GDM1 (cell line): Measurements from ENCODE around the gene RFNG.

Experiments
- DNase-seq: peaks from one replicate; lab custom pipeline; 2025; lab: John Stamatoyannopoulos, UW

RFNG gene

DNA sequence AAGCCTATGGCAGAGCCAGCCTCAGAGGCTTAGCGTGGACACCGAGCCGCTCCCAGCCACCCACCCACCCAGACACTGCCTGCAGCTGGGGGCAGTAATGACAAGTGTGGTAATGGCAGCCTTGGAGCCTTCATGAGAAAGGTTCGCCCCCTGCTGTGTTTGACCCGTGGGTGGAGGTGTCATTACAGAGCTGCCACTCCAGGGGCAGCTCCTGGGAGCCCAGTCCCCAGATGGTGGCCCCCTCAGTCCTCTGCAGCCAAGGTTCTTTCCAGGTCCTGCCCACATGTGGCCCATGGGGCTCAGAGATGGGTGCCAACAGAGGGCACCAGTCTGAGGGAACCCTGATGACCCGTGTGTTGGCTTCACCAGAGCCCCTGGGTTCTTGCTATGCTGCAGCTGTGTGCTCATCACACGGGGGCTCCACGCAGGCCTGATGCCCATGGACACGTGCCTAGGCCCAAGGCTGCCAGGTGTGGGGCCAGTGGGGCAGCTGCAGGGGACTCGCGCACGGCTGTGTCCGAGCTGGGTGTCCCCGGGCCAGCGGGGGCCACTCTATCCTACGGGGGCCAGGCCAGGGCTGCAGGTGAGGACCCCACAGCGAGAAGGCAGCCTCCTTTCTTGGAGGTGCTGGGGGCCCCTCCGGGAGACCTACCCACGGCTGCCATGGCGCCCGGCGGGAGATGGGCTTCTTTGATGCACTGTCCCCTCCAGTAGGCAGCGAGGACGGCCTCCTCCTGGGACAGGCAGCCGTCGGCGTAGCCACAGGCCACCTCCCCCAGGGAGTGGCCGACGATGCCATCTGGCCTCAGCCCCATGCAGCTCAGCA lies 38.3 kb upstream of the RFNG start:
- no peak for DNase-seq

- no peak for DNase-seq
These were observed 37.5 kb upstream of the RFNG start for GRCh38 chr17:82088838-82089722.

DNA sequence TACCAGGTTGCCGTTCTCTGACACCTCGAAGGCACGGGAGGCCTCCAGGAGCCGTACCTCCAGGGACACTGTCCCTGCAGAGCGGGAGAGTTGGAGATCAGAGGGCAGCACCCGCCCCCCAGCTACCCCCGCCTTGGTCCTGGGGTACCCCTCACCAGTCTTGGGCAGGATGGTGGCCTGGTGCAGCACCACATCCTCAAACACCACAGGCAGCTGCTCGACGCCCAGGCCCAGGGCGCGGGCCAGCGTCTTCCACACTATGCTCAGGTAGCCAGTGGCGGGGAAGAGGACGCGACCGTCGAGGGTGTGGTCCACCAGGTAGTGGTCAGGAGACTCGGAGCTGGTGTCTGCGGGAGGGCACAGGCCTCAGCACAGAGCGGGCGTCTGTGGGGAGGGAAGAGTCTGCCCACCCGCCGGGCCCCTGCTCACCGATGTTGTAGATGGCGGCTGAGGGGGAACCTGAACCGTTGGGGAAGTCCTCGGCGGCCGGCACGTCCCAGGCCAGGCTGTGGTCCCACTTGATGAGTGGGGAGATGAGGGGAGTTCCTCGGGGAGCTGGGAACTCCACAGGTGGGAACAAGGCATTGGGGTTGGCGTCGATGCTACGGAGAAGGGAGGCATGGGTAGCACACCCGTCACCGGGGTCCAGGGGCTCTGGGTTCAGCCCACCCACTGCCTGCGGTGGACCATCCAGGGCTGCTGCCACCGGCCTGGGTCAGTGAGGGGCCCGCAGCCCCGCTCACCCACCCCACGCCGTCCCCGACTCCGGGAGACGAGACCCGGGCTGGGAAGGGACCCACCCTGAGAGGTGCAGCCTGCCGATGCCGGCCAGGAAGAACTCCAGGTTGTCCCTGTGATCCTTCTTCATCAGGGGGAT lies 36.6 kb upstream of the RFNG start:
- DNase-seq: no peak

DNA sequence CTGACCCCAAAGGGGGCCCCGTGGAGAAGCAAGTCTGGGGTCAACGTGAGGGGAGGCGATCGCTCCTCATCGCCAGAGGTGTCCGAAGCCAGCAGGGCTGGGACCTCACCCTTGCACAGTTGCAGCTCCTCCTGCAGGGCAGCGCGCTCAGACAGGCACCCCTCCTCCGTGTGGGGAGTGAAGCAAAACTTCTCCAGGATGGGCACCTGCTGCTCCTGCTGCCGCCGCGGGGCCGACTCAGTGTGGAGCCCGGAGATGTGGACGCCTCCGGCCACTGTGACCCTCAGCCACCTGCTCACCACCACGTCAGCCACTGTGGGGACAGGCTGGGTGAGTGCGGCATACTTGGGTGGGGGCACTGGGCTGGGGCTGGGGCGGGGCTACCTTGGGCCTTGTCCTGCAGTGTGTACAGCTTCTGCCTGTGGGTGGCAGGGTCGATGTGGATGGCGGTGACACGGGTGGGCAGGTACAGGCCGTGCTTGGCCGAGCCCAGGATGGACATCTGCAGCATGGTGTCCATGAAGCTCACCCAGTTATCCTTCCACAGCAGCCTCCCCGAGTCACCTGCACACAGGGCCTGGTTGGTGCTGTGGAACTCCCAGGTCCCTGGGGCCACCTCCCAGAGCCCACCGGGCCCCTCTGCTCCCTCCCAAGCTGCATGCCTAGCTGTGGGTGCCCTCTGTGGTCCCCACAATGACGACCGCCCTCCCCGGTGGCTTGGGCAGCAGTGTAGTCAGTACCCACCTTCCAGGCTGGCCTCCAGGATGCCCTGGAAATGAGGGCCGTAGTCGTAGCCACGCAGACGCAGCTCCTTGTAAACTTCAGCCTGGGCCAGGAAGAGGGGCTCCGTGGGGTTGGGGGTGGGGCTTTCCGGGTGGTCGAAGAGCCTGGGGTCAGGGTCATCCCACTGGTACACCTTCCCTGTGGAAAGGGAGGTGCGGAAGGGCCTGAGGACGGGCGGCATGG lies 35.6 kb upstream of the RFNG start:
- DNase-seq: no peak

DNA sequence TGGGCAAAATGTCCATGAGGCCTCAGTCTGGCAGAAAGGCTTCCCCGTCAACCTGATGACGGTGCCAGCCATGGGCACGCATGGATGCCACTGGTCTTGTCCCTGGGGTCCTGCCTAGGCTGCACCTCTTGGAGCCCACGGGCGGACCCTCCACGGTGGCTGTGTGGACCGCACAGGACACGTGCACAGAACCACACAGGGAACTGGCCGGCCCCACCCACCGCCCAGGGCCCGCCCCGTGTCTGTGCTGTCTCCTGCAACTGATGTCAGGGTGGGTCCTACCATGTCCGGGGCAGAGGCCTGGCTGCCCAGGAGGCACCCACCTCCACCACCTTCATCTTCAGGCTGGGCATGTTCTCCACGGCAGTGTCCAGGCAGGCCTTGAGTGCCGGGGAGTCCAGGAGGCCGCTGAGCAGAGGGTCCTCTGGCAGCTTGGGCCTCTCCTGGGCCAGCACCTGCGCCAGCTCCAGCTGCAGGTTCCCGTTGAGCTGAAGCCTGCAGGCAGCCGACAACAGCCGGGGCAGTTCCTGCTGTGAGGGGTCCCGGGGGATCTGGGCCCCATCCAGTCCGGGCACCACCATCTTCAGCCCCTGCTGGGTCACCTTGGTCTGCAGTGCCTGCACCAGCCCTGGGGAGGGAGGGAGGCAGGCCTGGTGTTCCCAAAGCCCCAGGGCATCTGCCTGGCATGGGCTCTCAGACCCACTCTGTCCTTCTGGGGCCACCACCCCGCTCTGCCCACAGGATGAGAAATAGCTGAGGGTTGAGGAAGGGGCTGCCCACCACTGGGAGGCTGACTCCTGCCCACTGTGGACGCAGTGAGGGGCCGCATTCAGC lies 34.5 kb upstream of the RFNG start:
- DNase-seq: no peak

DNA sequence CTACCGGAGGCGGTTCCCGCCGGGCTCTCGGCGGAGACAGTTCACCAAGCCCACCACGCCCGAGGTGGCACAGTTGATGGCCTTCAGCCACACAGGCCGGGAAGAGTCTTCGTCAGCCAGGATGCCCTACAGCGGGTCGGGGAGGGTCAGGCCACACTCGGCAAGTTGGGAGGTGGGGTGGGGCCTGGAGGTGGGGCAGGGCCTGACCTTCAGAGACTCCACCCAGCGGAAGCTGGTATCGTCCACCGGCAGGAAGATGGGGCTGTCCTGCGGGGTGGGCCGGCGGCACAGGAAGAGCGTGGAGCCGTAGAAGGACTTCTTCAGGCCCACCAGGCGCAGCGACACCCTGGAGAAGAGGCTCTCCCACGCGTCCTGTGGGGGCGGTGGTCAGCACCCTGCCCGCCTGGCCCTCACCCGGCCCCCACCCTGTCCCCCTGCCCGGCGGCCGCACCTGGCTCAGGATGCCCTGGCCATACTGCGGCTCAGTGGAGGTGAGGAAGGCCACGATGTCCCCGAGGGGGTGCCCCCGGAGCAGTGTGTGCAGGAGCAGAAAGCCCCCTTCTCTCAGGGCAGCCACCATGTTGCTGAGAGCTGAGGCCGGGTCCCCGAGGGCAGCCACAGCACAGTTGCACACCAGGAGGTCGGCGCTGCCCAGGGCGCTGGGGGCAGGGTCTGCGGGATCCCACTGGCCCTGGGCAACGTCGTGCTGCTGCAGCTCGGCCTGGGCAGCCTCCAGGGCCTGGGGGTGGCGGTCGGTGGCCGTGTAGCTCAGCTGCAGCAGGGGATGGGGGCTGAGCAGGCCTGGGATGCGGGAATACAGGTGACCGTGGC lies 33.6 kb upstream of the RFNG start:
- DNase-seq: no peak

DNA sequence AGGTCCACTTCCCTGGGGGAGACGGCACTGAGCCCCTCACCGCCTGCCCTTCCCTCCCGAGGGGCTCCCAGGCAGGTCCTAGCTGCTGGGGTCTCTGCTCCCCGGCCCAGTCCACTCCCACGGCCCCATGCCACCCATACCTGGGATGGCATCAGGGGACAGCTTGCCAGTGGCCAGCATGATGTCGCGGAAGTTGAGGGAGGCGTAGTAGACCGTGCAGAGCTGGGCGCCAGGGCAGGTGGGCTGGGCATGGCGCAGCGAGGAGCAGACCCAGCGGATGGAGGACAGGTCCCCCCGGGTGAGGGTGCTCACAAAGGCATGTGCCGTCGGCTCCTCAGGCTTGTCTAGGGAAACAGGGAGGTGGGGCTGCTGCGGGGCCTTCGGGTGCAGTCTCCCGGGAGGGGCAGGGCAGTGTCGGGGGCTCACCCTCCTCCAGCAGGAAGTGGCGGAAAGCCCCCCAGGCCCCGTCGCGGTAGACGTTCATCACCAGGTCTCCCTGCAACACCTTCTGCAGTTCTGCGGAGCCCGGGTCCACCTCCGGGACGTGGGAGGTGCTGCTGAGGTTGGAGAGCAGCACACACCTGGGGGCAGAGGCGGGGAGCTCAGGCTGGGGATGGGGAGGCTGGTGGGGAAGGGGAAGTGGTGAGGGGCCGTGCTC lies 32.9 kb upstream of the RFNG start:
- no peak for DNase-seq

- no peak for DNase-seq
These were observed 32.1 kb upstream of the RFNG start for GRCh38 chr17:82083533-82084359.

- no peak for DNase-seq
These were observed 31.4 kb upstream of the RFNG start for GRCh38 chr17:82083009-82083408.

DNA sequence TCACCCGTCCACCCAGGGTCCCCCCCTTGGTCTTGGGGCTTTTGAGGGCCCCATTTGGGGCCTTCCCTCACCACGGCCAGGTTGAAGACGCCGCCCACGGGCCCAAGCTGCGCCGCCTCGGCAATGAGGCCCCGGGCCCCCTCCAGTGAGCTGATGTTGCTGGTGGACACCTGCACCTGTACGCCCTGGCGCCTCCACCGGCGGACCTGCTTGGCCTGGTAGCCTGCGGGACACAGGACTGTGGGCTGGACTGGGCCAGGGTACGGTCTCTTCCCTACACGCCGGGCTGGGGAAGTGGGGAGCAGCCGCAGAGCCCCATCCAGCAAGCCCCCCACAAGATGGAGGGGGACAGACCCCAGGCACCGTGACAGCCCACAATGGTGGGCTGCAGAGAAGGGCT lies 30.8 kb upstream of the RFNG start:
- no peak for DNase-seq

- no peak for DNase-seq
These were observed 30.4 kb upstream of the RFNG start for GRCh38 chr17:82081966-82082365.

DNA sequence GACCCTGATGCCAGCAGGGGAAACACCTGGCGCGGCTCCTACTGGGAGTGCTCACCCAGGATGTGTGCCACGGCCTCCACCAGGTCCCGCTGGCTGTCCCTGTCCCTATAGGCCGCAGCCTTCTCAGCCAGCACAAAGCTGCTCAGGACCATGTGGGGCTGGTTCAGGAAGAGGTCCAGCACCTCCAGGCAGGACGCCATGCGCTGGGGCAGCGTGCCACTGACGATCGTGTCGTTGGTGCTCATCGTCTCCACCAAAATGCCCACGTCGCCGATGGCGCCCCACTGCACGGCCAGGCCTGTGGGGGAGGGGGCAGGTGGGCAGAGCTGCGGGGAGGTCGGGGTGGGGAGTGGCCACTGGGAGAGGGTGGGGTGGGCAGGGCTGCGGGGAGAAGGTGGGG lies 29.9 kb upstream of the RFNG start:
- no peak for DNase-seq

GRCh38 chr17:82080789-82081464 lies 29.3 kb upstream of the RFNG start:
- DNase-seq: no peak

DNA sequence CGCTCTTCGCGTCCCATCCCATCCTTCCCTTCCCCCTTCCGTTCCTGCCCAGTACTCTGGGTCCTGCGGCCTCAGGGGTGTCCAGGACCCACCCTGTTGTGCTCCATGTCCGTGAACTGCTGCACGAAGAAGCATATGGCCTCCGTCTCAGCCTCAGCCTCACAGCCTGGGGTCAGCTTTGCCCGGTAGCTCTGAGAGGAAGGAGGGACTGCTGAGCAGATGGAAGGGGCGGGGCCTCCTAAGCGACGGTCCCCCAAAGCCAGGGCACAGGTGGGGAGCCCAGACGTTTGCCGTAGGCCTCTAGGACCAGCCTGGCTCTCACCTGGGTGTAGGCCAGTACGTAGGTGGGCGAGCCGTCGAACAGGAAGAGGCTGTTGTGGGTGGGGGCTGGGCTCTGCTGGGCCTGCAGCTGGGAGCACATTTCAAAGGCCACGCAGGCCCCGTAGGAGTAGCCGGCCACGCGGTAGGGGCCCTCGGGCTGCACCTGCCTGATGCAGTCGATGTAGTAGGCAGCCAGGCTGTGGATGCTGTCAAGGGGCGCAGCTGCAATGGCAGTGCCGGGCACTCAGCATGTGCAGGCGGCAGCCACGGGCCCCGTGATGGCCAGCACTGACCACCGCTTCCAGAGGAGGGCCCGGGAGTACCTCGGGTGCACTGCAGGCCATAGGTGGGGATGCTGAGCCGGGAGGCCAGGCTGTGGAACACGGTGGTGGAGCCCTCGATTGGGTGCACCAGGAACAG lies 28.6 kb upstream of the RFNG start:
- DNase-seq: no peak

DNA sequence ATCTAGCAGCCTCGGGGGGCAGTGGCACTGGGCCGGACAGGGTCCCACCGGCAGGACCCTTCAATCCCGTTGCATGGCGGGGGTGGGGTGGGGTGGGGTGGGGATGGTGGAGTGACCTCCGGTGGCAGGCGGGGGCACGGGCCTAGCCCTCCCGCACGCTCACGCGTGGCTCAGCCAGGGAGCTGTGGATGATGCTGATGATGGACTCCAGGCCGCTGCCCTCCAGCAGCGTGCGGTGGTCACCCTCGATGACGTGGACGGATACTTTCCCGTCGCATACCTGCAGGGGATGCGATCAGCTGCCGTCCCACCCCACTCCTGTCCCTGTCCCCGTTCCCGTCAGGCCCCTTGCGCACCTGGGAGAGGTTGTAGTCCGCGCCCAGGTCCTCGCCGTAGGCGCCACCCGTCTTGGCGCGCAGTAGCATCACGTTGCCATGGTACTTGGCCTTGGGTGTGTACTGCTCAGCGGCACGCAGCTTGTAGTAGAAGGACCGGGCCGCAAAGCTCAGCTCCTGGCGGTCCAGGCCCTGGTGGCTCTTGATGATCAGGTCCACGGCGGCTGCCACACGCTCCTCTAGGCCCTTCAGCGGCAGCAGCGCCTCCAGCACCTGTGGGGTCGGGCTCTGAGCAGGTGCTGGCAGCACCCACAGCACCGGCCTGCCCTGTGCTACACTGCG lies 27.5 kb upstream of the RFNG start:
- DNase-seq: no peak

GRCh38 chr17:82078433-82078832 lies 26.8 kb upstream of the RFNG start:
- DNase-seq: no peak
